ENCODE measurements around the gene PHOSPHO1.

DNA sequence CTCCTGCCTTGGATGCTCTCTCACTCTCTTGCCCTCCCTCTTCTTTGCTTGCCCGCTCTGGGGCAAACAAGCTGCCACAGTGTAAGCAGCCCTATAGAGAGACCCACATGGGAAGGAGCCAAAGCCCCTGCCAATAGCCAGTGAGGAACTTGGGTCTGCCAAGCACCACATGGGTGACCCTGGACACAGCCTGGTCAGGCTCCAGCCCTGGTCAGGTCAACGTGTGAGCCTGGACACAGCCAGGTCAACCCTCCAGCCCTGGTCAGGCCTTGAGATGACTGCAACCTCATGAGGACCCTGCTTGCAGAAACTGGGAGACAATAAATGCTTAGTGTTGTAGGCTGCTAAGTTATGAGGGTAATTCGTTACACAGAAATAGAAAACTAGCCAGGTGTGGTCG, 14.3 kb upstream of the PHOSPHO1 start:
- TF ChIP-seq, protein P1, sequence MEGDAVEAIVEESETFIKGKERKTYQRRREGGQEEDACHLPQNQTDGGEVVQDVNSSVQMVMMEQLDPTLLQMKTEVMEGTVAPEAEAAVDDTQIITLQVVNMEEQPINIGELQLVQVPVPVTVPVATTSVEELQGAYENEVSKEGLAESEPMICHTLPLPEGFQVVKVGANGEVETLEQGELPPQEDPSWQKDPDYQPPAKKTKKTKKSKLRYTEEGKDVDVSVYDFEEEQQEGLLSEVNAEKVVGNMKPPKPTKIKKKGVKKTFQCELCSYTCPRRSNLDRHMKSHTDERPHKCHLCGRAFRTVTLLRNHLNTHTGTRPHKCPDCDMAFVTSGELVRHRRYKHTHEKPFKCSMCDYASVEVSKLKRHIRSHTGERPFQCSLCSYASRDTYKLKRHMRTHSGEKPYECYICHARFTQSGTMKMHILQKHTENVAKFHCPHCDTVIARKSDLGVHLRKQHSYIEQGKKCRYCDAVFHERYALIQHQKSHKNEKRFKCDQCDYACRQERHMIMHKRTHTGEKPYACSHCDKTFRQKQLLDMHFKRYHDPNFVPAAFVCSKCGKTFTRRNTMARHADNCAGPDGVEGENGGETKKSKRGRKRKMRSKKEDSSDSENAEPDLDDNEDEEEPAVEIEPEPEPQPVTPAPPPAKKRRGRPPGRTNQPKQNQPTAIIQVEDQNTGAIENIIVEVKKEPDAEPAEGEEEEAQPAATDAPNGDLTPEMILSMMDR (IDR thresholded peaks at IDR 0.05) = no peak
- no peak for TF ChIP-seq ZFX (IDR thresholded peaks at IDR 0.05; ENCODE audit: borderline replicate concordance)
